IMR-90 (cell line): ENCODE data around the gene STX8. TPM values are rescaled to one million over a fixed set of nuclear protein-coding genes. Genes with fewer than 3 reads are reported as not detected.

Experiments
- ATAC-seq: fragments of 200-7000 bp; cut with Tn5 transposase; 2 replicates; pipeline ENCODE4 v1.9.1; 2020; ENCODE audit warnings: low read depth, mild to moderate bottlenecking, moderate library complexity
- BruUV-seq: library from RNA; stranded (reverse); fragments of 400-500 nt; replicated peaks from 2 replicates; lab custom pipeline; 2021; lab: Mats Ljungman, UMichigan
- CTCF ChIA-PET: fragments of 300-600 bp; formaldehyde crosslinking; extraction: SDS; loops from one replicate; lab custom pipeline; 2021; ENCODE audit warnings: antibody characterized with exemption; lab: Yijun Ruan, JAX
- POLR2A ChIA-PET: fragments of 300-600 bp; sonication (Branson Sonifier 250); formaldehyde crosslinking; loops from one replicate; lab custom pipeline; 2022; ENCODE audit warnings: antibody characterized with exemption; ENCODE audit not compliant: unreplicated experiment; lab: Charles Lee
- DNase-seq: peaks from one replicate; pipeline ENCODE4 v3.0.0; 2013
- H2AFZ ChIP-seq: replicated peaks from 2 replicates; pipeline ENCODE3; 2013; ENCODE audit warnings: low read length, mild to moderate bottlenecking; ENCODE audit not compliant: poor library complexity
- H2AK5ac ChIP-seq: 2 replicates; pipeline ENCODE4 v1.6.1; 2013; ENCODE audit warnings: low read depth, low read length, inconsistent platforms
- H2AK9ac ChIP-seq: replicated peaks from 2 replicates; pipeline ENCODE3; 2013; ENCODE audit warnings: mild to moderate bottlenecking, low read depth, low read length, moderate library complexity; ENCODE audit not compliant: poor library complexity
- H2BK120ac ChIP-seq: 2 replicates; pipeline ENCODE4 v1.6.1; 2013; ENCODE audit warnings: low read depth, low read length, inconsistent platforms
- H2BK15ac ChIP-seq: 3 replicates; pipeline ENCODE4 v1.6.1; 2013; ENCODE audit warnings: low read depth, low read length, inconsistent platforms
- H2BK20ac ChIP-seq: 2 replicates; pipeline ENCODE4 v1.6.1; 2013; ENCODE audit warnings: low read depth, mild to moderate bottlenecking, inconsistent platforms, low read length, moderate library complexity
- H2BK5ac ChIP-seq: 2 replicates; pipeline ENCODE4 v1.6.1; 2013; ENCODE audit warnings: mild to moderate bottlenecking, low read depth, low read length, inconsistent platforms; ENCODE audit not compliant: poor library complexity, severe bottlenecking
- H3K14ac ChIP-seq: replicated peaks from 2 replicates; pipeline ENCODE4 v1.6.1; 2013; ENCODE audit warnings: low read depth, low read length, inconsistent platforms
- H3K18ac ChIP-seq: 2 replicates; pipeline ENCODE4 v1.6.1; 2013; ENCODE audit warnings: low read depth, low read length, control low read depth
- H3K23ac ChIP-seq: 2 replicates; pipeline ENCODE4 v1.6.1; 2013; ENCODE audit warnings: low read depth, low read length, inconsistent platforms
- H3K27ac ChIP-seq: 2 replicates; pipeline ENCODE4 v1.5.1; 2013; ENCODE audit warnings: mild to moderate bottlenecking, control low read depth, low read length; ENCODE audit not compliant: insufficient read depth
- H3K27me3 ChIP-seq: 2 replicates; pipeline ENCODE4 v1.6.1; 2013; ENCODE audit warnings: low read length; ENCODE audit not compliant: control insufficient read depth, insufficient read depth
- H3K36me3 ChIP-seq: 2 replicates; pipeline ENCODE4 v1.6.1; 2013; ENCODE audit warnings: low read length, mixed read lengths; ENCODE audit not compliant: control insufficient read depth, insufficient read depth
- H3K4ac ChIP-seq: 2 replicates; pipeline ENCODE4 v1.6.1; 2013; ENCODE audit warnings: low read depth, low read length, inconsistent platforms
- H3K4me1 ChIP-seq: 2 replicates; pipeline ENCODE4 v1.6.1; 2013; ENCODE audit warnings: low read length, mixed read lengths; ENCODE audit not compliant: control insufficient read depth, insufficient read depth
- H3K4me2 ChIP-seq: 2 replicates; pipeline ENCODE4 v1.6.1; 2013; ENCODE audit warnings: low read depth, mild to moderate bottlenecking, control low read depth, low read length, moderate library complexity
- H3K4me3 ChIP-seq: 2 replicates; pipeline ENCODE4 v1.5.1; 2013; ENCODE audit warnings: low read depth, mild to moderate bottlenecking, control low read depth, low read length, moderate library complexity; ENCODE audit not compliant: insufficient read depth
- H3K56ac ChIP-seq: 2 replicates; pipeline ENCODE4 v1.6.1; 2013; ENCODE audit warnings: low read length, inconsistent platforms; ENCODE audit not compliant: insufficient read depth; ENCODE audit errors: extremely low read depth
- H3K79me1 ChIP-seq, 2 experiments: 2 replicates each; pipeline ENCODE4 v1.6.1; 2013; ENCODE audit warnings: low read length in 2 of 2, inconsistent platforms in 1 of 2, low read depth in 1 of 2
- H3K9ac ChIP-seq: 2 replicates; pipeline ENCODE4 v1.6.1; 2013; ENCODE audit warnings: low read depth, low read length, control low read depth
- H3K9me1 ChIP-seq: 2 replicates; pipeline ENCODE4 v1.6.1; 2013; ENCODE audit warnings: low read length, inconsistent platforms; ENCODE audit not compliant: insufficient read depth
- H3K9me3 ChIP-seq: 2 replicates; pipeline ENCODE4 v1.6.1; 2013; ENCODE audit warnings: low read length; ENCODE audit not compliant: control insufficient read depth, insufficient read depth
- H4K20me1 ChIP-seq: 2 replicates; pipeline ENCODE4 v1.6.1; 2013; ENCODE audit warnings: low read length, inconsistent platforms; ENCODE audit not compliant: insufficient read depth
- H4K5ac ChIP-seq: 2 replicates; pipeline ENCODE4 v1.6.1; 2013; ENCODE audit warnings: mild to moderate bottlenecking, low read depth, low read length, control low read depth
- H4K8ac ChIP-seq, 2 experiments: 2 replicates each; pipeline ENCODE4 v1.6.1; 2013; ENCODE audit warnings: low read depth in 2 of 2, low read length in 2 of 2, control low read depth in 1 of 2, inconsistent platforms in 1 of 2
- H4K91ac ChIP-seq: 2 replicates; pipeline ENCODE4 v1.6.1; 2013; ENCODE audit warnings: low read depth, low read length, inconsistent platforms; ENCODE audit not compliant: insufficient read depth
- BHLHE40 ChIP-seq: fragments of 150-350 bp; IDR thresholded peaks from 2 replicates; pipeline ENCODE4 v1.6.1; 2016; ENCODE audit warnings: mild to moderate bottlenecking, low read depth, low read length
- CEBPB ChIP-seq: IDR thresholded peaks from 2 replicates; pipeline ENCODE4 v1.6.1; 2012; ENCODE audit warnings: low read depth, low read length, improper control_type of control experiment
- CHD1 ChIP-seq: IDR thresholded peaks from 2 replicates; pipeline ENCODE4 v1.6.1; 2012; ENCODE audit warnings: low read depth, low read length, improper control_type of control experiment
- CTCF ChIP-seq: conservative IDR thresholded peaks from 2 replicates; pipeline ENCODE4 v1.5.1; 2012; ENCODE audit warnings: mild to moderate bottlenecking, low read depth, low read length, improper control_type of control experiment
- ELK1 ChIP-seq: fragments of 150-350 bp; IDR thresholded peaks from 2 replicates; pipeline ENCODE4 v1.6.1; 2016; ENCODE audit warnings: low read depth, mild to moderate bottlenecking, low read length, moderate library complexity, borderline replicate concordance
- MAFK ChIP-seq: IDR thresholded peaks from 2 replicates; pipeline ENCODE4 v1.6.1; 2012; ENCODE audit warnings: low read depth, low read length, improper control_type of control experiment
- MAZ ChIP-seq: IDR thresholded peaks from 2 replicates; pipeline ENCODE4 v1.6.1; 2012; ENCODE audit warnings: low read depth, mild to moderate bottlenecking, low read length, improper control_type of control experiment, moderate library complexity, borderline replicate concordance
- MXI1 ChIP-seq: IDR thresholded peaks from 2 replicates; pipeline ENCODE4 v1.6.1; 2012; ENCODE audit warnings: low read depth, mild to moderate bottlenecking, low read length, moderate library complexity, borderline replicate concordance
- NFE2L2 ChIP-seq: fragments of 150-350 bp; IDR thresholded peaks from 2 replicates; pipeline ENCODE4 v1.6.1; 2016; ENCODE audit warnings: low read depth, mild to moderate bottlenecking, low read length
- POLR2A ChIP-seq: IDR thresholded peaks from 2 replicates; pipeline ENCODE4 v1.6.1; 2012; ENCODE audit warnings: mild to moderate bottlenecking, low read depth, low read length
- RAD21 ChIP-seq: IDR thresholded peaks from 2 replicates; pipeline ENCODE4 v1.6.1; 2012; ENCODE audit warnings: low read length, improper control_type of control experiment
- RCOR1 ChIP-seq: IDR thresholded peaks from 2 replicates; pipeline ENCODE4 v1.6.1; 2012; ENCODE audit warnings: mild to moderate bottlenecking, low read length, improper control_type of control experiment; ENCODE audit not compliant: insufficient replicate concordance
- RFX5 ChIP-seq: IDR thresholded peaks from 2 replicates; pipeline ENCODE4 v1.8.0; 2012; ENCODE audit warnings: low read depth, mild to moderate bottlenecking, low read length, moderate library complexity
- SMC3 ChIP-seq: fragments of 150-350 bp; IDR thresholded peaks from 2 replicates; pipeline ENCODE4 v1.6.1; 2016; ENCODE audit warnings: low read depth, mild to moderate bottlenecking, antibody characterized with exemption, low read length, moderate library complexity
- USF2 ChIP-seq: fragments of 150-350 bp; IDR thresholded peaks from 2 replicates; pipeline ENCODE4 v1.6.1; 2017; ENCODE audit warnings: mild to moderate bottlenecking, antibody characterized with exemption, low read length, low read depth
- WGBS, 2 experiments: methylation state at CpG; one replicate each; pipeline versions ENCODE4 v1.1.5 to v1.1.7; 2013; ENCODE audit warnings: missing lambda C conversion rate in 2 of 2; ENCODE audit not compliant: insufficient read length in 1 of 2; ENCODE audit errors: extremely low coverage in 2 of 2; 5-methylcytosine and 5-hydroxymethylcytosine counted together
- dilution Hi-C: fragments of 300-500 bp; cut with HindIII; formaldehyde crosslinking; loops from one replicate; pipeline ENCODE4 v1.14.3; 2018; ENCODE audit warnings: low sequenced_read_pairs; ENCODE audit not compliant: unreplicated experiment
- in situ Hi-C: fragments of 300-500 bp; cut with MboI; formaldehyde crosslinking; loops from 3 replicates; pipeline ENCODE4 v1.14.3; 2019; ENCODE audit warnings: low sequenced_read_pairs, inconsistent platforms, mixed read lengths
- intact Hi-C: fragments of 100-400 bp; cut with micrococcal nuclease; formaldehyde crosslinking; loops from 2 replicates; pipeline ENCODE4 v1.10.0; 2022
- polyA plus RNA-seq, 3 experiments: library from polyadenylated mRNA; depleted of rRNA; stranded (reverse); fragments of >200 nt; gene quantifications; 2 replicates each; pipeline ENCODE4 v1.2.3, GENCODE V29; 2012; ENCODE audit warnings: low replicate concordance in 1 of 3
- total RNA-seq: library from RNA; depleted of rRNA; stranded (reverse); fragments of >200 nt; gene quantifications from 2 replicates; pipeline ENCODE4 v1.2.3, GENCODE V29; 2012

The STX8 gene
- total and polyA plus RNA-seq, 2 of the 4 experiments (the other 2 are of a cell fraction) = 26.5 to 47.0 TPM

- Histone ChIP-seq H2AK9ac (no peak overlapping the region), H3K14ac (no peak overlapping the region), H4K91ac (no peak overlapping the region), H3K9ac (no peak overlapping the region), H3K4me3 (no peak overlapping the region), H2BK20ac (no peak overlapping the region), H4K5ac (no peak overlapping the region), H4K20me1 (no peaks in the 10 kb centered on the region), H3K9me3 (no peaks in the 10 kb centered on the region), H3K27me3 (no peaks in the 10 kb centered on the region), H2BK15ac (0 out of 3 replicates have a peak overlapping the region, but pooled peaks have one; percentile 2), H3K9me1 (no peaks in the 10 kb centered on the region), H3K36me3 (no peaks in the 10 kb centered on the region), H3K4me1 (no peaks in the 10 kb centered on the region; the same call in 1 of the 2 replicates), H3K56ac (no peak overlapping the region), H2AFZ (no peak overlapping the region), H2AK5ac (no peak overlapping the region), H3K18ac (no peak overlapping the region), H2BK120ac (no peak overlapping the region), H3K23ac (no peak overlapping the region), H3K27ac (no peak overlapping the region), H3K79me1 (no peaks in the 10 kb centered on the region), H3K4me2 (no peak overlapping the region), H3K4ac (no peak overlapping the region), H4K8ac (no peak overlapping the region), H2BK5ac (no peak overlapping the region)
- in situ Hi-C loops (no loop called here), dilution Hi-C loops (loop anchor here (25.0 kb wide), 1 partner anchor 110 kb away; no protein-coding TSS in a partner anchor), intact Hi-C loops (loop anchor here (5.0 to 10.0 kb wide), 2 partner anchors 58 to 120 kb away; no protein-coding TSS in a partner anchor)
- CTCF ChIA-PET = interaction anchor here (0.7 to 0.8 kb wide), 2 partner anchors 14 to 96 kb away, joined by 3 to 4 read pairs; no protein-coding TSS in a partner anchor
- 100% methylated on average over 1 of the region's 9 CpGs; no CpG with 5 or more reads in 1 of the 2 experiments for WGBS, 2 experiments
- POLR2A ChIA-PET = no interaction called here
- peak; percentile 23 for DNase-seq
- BruUV-seq = no TSS peak
- ATAC-seq = no peak
- TF ChIP-seq RAD21 (no peak; the same call in 1 of the 2 replicates), RFX5 (no peak), CHD1 (no peak), MAFK (no peak), MXI1 (no peak), MAZ (no peak), POLR2A (no peak), NFE2L2 (no peak), BHLHE40 (no peak), RCOR1 (no peak), CTCF (peak; percentile 37; the same call in 1 of the 2 replicates), CEBPB (no peak), USF2 (no peak), ELK1 (no peak), SMC3 (peak; percentile 8; the same call in 1 of the 2 replicates)
Observed at GRCh38 chr17:9402590-9403199, 172.9 kb downstream of the STX8 start.
